ENCODE results near the gene FCHSD2.

Gene FCHSD2

DNA sequence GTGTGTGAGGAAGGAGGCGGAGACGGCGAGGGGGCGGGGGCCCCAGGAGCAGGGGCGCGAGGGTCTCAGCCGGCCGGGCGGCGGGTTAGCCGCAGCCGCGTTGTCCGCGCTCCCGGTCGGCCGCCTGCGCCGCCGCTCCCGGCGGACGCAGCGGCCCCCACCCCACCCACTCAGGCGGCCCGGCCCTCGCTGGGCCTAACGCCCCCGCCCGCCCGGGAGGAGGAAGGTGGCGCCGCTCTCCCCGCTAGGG is at the start of gene FCHSD2:
TSS of gene FCHSD2 (minus strand) at position 191 of the 250 bp plus-strand sequence. CDS start 441 bp downstream, outside the sequence.
- peaks cover 20% of the 10 kb centered on the region for H3K36me3 Mint-ChIP-seq (ENCODE audit: low read depth)
- peak within 1 kb of the TSS; percentile 94 for H3K4me3 Mint-ChIP-seq
- no peak for DNase-seq
- no peaks in the 10 kb centered on the region for H3K9me3 Mint-ChIP-seq
- peaks cover 42% of the 10 kb centered on the region for H3K4me1 Mint-ChIP-seq
- TF ChIP-seq, protein P1, sequence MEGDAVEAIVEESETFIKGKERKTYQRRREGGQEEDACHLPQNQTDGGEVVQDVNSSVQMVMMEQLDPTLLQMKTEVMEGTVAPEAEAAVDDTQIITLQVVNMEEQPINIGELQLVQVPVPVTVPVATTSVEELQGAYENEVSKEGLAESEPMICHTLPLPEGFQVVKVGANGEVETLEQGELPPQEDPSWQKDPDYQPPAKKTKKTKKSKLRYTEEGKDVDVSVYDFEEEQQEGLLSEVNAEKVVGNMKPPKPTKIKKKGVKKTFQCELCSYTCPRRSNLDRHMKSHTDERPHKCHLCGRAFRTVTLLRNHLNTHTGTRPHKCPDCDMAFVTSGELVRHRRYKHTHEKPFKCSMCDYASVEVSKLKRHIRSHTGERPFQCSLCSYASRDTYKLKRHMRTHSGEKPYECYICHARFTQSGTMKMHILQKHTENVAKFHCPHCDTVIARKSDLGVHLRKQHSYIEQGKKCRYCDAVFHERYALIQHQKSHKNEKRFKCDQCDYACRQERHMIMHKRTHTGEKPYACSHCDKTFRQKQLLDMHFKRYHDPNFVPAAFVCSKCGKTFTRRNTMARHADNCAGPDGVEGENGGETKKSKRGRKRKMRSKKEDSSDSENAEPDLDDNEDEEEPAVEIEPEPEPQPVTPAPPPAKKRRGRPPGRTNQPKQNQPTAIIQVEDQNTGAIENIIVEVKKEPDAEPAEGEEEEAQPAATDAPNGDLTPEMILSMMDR (IDR thresholded peaks at IDR 0.05), result no peak
- no peaks in the 10 kb centered on the region for H3K27me3 Mint-ChIP-seq (ENCODE audit: low read depth, poor library complexity)
- peak within 1 kb of the TSS; percentile 95 for H3K27ac Mint-ChIP-seq

DNA sequence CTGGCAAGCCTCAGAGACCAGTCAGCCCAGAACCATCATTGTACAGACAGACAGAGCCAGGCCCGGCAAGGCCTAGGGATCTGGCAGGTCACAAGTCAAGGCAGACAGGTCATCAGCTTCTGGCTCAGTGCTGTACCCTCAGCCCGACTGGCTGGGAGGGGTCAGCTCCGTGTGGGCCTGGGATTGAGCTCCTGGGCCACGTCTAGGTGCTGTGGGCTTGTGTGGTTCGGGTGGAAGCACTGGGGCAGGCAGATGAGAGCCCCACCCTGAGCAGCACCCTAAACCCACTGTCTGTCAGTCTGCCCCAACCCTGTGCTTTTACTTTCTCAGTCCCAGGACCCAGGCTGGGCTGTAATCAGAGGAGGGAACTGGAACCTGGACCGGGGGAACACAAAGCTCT is 49.0 kb upstream of the FCHSD2 start:
- Mint-ChIP-seq H3K27me3 (ENCODE audit: low read depth, poor library complexity) (peaks cover 13% of the 10 kb centered on the region), H3K4me1 (peaks cover 10% of the 10 kb centered on the region), H3K4me3 (no peak overlapping the region), H3K9me3 (no peaks in the 10 kb centered on the region), H3K36me3 (ENCODE audit: low read depth) (no peaks in the 10 kb centered on the region), H3K27ac (no peak overlapping the region)
- TF ChIP-seq, protein P1 (IDR thresholded peaks at IDR 0.05), result no peak
- DNase-seq, result no peak

DNA sequence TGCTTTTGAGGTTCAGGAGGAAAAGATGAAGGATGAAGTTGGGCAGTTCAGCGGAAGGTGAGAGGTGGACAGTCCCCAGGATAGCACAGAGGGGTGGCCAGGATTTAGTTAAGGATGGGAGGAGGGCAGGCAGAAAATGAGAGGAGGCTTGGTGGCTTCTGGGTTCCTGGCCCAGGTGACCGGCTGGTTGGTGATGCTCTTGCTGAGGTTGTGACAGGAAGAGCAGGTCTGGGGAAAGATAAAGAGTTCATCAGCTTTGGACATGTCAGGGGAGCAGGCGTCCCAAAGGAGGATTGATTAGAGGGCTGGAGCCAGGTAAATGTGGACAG is 48.4 kb upstream of the FCHSD2 start:
- Mint-ChIP-seq H3K27me3 (ENCODE audit: low read depth, poor library complexity) (peaks cover 13% of the 10 kb centered on the region), H3K27ac (peak overlapping the region; percentile 55), H3K9me3 (no peaks in the 10 kb centered on the region), H3K36me3 (ENCODE audit: low read depth) (no peaks in the 10 kb centered on the region), H3K4me3 (no peak overlapping the region), H3K4me1 (peaks cover 10% of the 10 kb centered on the region)
- no peak for DNase-seq
- TF ChIP-seq, protein P1 (IDR thresholded peaks at IDR 0.05), result no peak

DNA sequence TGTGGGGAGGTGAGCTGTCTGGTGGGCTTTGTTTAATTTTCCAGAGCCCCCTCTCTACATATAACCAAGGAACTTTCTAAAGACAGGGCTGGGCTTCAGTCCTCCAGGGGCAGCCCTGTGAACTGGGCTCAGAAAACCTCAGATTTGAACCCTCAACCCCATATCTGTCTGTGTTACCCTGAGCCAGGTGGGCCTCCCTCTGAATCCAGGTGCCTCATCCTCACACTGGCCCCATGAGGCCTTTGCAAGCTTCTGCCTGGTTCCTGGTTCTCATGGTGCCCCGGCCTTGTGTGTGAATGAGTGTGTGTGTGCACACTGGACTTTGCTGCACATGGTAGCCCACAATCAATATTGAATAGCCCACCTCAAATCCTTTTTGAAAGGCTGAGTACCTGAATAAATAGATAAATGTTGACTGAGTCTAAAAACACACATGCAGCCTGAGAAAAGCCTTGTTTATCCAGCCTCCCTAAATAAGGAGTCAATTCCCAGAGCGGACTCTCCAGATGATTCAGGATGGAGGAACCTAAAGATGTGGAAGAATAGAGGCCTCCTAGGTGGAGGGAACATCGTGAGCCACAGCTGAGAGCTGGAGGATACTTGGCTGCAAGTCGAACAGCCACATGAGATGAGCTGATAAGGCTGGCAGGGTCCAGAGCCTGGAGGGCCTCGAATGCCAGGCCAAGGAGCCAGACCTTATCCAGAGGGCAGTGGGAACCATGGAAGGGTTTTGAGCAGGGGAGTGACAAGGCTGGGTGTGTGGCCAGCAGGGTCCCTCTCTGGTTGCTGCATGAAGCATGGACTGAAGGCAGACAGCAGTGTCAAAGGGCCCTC is 47.8 kb upstream of the FCHSD2 start:
- peaks cover 10% of the 10 kb centered on the region for H3K4me1 Mint-ChIP-seq
- H3K27ac Mint-ChIP-seq, result peak overlapping the region; percentile 55
- DNase-seq, result no peak

DNA sequence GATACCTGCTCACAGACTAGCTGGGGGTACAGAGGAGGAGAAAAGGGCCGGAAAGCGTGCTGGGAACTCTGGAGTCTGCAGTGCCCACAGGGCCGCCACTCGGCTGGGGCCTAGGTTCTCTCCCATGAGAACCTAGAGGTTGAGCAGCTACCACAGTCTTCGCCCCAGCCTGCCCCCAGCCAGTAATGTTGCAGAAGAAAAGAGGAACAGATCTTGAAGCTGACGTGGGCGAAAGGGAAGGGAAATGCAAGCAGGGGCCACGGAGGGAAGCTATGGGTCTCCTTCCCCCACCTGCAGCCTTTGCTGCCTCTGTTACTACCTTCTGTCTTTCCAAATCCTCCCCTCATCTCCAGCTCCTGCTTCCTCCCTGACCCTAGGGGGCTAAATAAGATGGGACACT is 47.2 kb upstream of the FCHSD2 start:
- Mint-ChIP-seq H3K27me3 (ENCODE audit: low read depth, poor library complexity) (peaks cover 18% of the 10 kb centered on the region), H3K9me3 (no peaks in the 10 kb centered on the region)
- DNase-seq, result no peak

More for the DNA sequence above, 47.8 kb upstream of the FCHSD2 start:
- Mint-ChIP-seq H3K4me3 (no peak overlapping the region), H3K27me3 (ENCODE audit: low read depth, poor library complexity) (peaks cover 17% of the 10 kb centered on the region), H3K36me3 (ENCODE audit: low read depth) (no peaks in the 10 kb centered on the region), H3K9me3 (no peaks in the 10 kb centered on the region)
- TF ChIP-seq, protein P1 (IDR thresholded peaks at IDR 0.05), result no peak

More for the DNA sequence above, 47.2 kb upstream of the FCHSD2 start:
- peaks cover 10% of the 10 kb centered on the region for H3K4me1 Mint-ChIP-seq
- H3K4me3 Mint-ChIP-seq, result no peak overlapping the region
- H3K36me3 Mint-ChIP-seq (ENCODE audit: low read depth), result no peaks in the 10 kb centered on the region
- TF ChIP-seq, protein P1 (IDR thresholded peaks at IDR 0.05), result no peak
- no peak overlapping the region for H3K27ac Mint-ChIP-seq

All from nephron progenitor cell (in vitro differentiated cells).